Activated CD4-positive, CD25-positive, alpha-beta regulatory T cell treated with anti-CD3 and anti-CD28 coated beads, Interleukin-2, amount 50 U/mL, for 24 hours (primary cell): Measurements from ENCODE around the gene TEFM.
"Not testable (repeated sequence)": the region's sequence is repeated elsewhere in the genome, so short reads cannot be mapped to it uniquely, and the experiment has no call there.

Experiments
- ATAC-seq, 2 donors: fragments of 150-1000 bp; cut with Tn5 transposase; one replicate each; pipeline ENCODE4 v1.10.0; 2021; ENCODE audit warnings: mild to moderate bottlenecking in 1 of 2, moderate library complexity in 1 of 2

TEFM gene, protein sequence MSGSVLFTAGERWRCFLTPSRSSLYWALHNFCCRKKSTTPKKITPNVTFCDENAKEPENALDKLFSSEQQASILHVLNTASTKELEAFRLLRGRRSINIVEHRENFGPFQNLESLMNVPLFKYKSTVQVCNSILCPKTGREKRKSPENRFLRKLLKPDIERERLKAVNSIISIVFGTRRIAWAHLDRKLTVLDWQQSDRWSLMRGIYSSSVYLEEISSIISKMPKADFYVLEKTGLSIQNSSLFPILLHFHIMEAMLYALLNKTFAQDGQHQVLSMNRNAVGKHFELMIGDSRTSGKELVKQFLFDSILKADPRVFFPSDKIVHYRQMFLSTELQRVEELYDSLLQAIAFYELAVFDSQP

DNA sequence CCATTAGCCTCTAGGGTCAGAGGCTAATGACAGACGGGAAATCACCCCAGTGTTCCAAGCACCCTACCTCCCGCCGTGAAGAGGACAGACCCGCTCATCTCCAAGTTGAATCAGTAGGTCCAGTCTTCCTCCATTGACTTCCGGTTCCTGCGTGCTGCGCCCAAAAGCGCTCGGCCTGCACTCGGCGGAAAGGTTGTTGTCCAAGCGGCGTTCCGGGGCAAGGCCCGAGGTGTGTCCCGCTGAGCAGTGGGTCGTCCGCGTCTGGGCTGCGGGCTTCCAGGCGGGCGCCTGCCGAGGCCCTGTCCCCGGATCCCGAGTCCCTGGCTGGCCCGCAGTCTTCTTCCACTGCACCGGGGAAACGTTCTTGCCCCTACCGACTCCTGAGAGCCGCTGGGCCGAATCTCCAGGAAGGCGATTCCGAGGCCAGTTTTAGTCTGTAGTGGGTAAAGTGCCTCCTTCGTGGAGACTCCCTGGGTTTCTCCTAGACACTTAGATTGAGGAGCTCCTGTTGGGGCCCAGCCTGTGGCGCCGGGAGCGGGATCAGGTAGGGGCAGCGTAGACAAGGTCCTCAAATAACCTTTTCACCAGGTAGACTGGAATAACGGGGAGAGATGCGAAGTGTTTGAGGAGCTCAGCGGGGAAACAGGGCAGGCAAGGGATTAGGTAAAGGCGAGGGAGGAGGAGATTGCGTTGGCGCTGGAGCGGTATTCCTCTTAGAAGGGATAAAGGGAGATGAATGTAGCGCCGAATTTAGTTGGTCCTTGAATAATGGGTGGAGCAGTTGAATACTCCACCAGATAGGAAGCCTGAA, at the start of gene TEFM:
Gene TEFM (minus strand): TSS at position 138 of the 811 bp plus-strand sequence. CDS start 40 bp downstream, at position 98.
- ATAC-seq: peak; percentile 99

DNA sequence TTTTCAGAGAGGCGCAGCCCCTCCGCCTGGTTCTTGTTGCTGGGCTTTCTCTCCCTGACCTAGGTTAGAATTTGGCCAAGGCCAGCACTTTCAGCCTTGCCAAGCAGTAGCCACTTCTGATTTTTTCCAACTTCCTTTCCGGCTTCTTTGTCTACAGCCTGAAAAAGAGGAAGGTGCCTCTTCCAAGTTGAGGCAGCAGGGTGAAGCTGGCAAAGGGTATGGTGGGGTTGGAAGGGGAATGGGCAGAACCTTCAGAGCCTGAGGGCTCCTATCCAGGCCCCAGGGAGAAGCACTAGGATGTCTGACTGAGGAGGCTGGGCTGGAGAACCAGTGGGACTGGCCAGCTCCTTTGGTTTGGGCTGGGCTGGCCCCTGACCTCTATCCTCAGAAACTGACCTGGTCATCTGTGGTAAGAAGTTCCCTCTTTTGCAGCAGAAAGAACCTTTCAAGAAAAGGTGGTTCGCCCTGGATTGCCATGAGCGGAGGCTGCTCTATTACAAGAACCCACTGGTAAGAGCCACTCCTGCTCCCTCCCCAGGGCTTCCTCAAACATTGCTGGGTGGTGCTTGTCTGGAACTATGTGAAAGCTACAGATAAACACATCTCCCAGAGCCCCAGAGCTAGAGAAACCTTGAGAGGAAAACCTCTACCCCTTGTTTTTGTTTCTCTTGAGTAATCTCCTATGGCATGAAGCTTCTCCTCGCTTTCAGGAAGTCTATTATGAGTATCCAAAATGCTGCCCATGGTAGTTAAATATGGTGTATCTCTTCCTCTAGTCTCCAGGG, 48.2 kb upstream of the TEFM start:
- no peak for ATAC-seq

DNA sequence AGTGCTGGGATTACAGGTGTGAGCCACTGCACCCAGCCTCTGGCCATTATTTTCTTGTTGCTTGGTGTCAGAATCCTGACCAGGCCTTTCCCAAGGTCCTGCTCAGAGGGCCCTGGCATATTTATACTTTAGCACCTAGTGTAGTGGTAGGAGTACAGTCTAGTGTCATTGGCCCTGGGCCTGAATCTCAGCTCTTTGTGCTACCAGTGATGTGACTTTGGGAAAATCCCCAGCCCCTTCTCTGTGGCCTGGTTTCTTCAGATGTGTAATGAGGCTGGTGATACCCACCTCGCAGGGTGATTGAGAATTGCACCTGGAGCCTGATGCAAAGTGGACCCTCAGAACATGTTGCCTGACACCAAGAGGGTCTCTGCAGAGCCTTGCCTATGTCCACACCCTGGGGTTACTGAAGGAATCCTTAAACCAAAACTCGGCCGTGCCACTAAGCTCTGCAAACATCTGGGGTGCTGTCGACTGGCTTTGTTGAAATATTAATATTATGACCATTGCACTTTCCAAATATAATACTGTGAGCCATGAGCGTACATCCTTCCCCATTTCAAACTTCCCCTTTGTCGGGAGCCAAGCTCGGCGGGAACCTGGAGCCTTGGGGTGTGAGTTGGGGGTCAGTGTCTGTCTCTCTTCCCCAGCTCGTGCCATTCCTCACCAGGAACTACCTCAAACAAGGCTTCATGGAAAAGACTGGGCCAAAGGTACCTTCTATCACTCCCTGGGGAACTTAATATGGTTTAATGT, 46.8 kb upstream of the TEFM start:
- no peak for ATAC-seq

DNA sequence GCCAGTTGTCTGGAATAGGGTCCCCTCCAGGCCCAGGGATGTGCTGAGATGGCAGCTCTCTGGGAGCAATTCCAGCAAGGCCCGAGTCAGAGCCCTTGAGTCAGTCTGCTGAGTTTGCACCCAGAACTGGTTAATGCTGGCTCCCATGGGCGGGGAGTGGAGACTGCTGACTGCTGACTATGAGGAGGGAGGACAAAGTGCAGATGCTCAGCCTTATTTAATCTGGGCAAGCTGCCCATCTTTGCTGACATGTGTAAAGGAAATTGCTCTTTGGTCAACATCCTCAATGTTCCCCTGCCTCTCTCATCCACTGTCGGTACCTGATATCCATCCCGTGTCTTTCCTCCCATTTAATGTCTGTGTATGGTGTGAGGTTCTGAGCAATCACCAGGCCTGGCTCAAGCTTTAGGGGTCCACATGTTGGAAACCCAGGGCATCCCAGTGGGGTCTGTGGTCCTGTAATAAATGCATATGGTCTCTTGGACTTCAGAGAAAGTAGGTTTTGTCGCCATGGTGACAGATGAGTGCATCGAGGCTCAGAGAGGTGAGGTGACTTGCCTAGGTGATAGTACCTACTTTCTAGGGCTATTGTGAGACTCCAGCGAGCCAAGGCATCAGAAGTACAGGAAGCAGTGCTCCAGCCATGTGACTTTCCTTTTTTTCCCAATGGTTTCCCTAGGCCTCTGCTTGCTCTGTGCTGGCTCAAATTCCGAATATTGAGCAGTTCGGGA, 44.8 kb upstream of the TEFM start:
- ATAC-seq: no peak

DNA sequence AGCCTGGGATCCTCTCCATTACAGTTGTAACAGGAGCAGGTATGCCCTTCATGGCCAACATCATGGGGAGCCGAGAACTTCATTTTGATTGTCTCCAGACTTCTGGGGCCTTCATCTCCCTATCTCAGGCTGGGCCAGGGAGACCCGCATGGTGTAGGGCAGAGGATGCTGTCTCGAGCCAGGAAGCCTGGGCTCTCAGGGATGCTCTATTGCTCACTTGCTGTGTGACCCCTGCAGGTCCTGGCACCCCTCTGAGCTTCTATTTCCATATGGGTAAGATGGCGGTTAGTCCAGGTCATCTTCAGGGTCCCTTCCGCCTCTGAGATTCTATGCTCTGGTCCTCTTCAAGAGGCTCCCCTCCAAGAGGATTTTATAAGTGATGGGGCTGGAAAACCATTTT, 44.2 kb upstream of the TEFM start:
- ATAC-seq: no peak

DNA sequence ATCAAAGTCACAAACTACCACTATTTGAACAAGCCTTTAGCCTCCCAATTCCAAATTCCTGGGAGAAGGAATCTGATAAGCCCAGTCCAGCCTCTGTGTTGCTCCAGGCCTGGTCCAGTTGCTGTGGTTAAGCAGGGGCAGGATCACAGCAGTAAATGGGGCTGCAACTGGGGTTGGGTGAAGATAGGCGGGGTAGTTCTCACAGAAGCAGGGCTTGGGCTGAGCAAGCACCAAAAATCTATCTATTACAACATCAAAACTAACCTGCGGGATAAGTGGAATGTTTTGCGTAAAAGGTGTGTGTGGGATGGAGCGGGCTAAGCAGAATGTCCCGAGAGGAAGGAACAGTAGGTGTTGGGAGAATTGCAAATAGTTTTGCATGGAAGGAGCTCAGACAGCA, 41.8 kb upstream of the TEFM start:
- ATAC-seq: no peak

DNA sequence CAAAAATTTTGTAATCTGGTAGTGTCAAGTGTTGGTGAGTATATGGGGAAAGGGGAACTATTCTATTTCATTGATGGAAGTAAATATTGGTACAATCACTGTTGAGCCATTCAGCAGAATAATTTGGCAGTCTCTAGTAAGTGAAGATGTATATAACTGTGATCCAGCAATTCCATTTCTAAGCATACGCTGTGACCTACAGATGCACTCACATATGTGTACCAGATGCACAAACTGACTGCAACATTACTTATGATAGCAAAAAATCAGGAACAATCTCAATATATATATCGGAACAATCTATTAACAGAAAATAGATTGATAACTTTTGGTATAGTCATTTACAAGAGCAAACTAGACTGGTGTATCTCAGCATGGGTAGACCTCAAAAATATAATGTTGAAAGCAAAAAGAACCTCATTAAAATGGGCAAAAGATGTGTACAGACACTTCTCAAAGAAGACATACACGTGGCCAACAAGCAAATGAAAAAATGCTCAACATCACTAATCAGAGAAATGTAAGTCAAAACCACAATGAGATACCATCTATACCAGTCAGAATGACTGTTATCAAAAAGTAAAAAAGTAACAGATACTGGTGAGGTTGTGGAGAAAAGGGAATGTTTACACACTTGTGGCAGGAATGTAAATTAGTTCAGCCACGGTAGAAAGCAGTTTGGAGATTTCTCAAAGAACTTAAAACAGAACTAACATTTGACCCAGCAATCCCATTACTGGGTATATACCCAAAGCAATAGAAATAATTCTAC, 36.5 kb upstream of the TEFM start:
- ATAC-seq: peak in 1 of 2 donors; percentile 24

DNA sequence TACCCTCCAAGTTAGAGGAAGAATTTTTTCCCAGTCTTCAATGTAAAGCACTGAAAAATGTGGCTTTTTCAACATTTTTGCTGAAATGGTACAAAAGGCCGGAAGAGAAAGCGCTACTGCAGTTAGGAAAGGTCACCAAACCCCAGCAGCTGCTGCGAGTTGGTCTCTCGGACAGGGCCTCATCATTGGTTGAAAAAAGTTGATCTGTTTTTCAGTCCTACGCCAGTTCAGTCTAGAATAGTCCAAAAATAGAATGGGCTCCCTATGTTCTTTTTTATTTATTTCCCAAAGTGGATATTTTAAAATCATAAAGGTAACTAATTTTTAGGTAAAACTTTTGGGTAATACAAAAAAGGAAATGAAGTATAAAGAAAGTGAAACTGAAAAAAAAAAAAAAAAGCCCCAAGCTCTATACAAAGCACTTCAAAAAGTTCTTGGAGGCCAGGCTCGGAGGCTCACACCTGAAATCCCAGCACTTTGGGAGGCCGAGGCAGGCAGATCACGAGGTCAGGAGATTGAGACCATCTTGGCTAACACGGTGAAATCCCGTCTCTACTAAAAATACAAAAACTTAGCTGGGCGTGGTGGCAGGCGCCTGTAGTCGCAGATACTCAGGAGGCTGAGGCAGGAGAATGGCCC, 33.1 kb upstream of the TEFM start:
- ATAC-seq: peak; percentile 43 to 56

DNA sequence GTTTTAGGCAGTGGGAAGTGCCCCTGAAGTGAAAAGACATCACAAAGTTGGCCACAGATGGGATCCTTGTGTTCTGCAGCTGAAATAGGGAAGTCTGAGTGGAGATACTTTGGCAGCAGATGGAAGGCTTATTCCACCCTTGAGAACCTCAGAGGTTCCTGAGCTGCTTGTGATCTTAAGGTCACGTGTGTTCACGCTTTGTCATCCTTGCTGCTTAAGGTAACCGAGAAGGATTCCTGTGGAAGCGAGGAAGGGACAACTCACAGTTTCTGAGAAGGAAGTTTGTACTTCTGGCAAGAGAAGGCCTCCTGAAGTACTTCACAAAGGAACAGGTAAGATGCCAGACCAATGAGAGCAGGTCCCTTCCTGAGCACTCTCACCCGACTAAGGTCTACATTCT, 27.9 kb upstream of the TEFM start:
- ATAC-seq: no peak

DNA sequence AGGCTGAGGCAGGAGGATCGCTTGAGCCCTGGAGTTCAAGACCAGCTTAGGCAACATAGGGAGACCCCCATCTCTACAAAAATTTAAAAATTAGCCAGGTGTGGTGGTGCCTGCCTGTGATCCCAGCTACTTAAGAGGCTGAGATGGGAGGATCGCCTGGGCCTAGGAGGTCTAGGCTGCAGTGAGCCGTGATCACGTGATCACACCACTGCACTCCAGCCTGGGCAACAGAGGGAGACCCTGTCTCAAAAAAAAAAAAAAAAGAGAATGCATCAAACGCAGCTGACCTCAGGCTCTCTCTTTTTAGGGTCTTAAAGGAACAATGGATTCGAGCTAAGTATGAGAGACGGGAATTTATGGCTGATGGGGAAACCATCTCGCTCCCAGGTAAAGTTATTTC, 25.5 kb upstream of the TEFM start:
- not testable (repeated sequence) for ATAC-seq

DNA sequence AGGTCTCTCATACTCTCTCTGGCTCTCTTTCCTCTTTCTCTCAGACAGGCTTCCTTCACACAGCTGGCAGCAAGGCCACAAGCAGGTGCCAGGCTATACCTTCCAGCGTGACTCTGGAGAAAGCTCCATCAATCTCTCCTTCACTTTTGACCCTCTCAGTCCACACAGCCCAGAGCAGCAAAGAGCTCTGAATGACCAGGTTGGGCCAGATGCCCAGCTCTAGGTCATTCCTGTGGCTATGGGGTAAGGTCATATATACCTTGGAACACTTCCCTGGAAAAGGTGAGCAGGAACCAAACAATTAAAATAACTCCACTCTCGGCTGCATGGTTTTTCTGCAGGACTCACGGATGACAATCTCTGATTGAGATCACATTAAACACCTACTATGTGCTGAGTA, 24.5 kb upstream of the TEFM start:
- ATAC-seq: no peak

DNA sequence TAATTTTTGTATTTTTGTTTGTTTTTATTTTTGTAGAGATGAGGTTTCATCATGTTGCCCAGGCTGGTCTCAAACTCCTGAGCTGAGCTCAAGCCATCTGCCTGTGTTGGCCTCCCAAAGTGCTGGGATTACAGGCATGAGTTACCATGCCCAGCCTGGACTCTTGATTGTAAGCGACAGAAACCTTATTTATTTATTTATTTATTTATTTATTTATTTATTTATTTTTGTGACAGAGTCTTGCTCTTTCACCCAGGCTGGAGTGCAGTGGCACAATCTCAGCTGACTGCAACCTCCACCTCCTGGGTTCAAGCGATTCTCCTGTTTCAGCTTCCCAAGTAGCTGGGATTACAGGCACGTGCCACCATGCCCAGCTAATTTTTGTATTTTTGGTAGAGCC, 23.8 kb upstream of the TEFM start:
- ATAC-seq: not testable (repeated sequence)

DNA sequence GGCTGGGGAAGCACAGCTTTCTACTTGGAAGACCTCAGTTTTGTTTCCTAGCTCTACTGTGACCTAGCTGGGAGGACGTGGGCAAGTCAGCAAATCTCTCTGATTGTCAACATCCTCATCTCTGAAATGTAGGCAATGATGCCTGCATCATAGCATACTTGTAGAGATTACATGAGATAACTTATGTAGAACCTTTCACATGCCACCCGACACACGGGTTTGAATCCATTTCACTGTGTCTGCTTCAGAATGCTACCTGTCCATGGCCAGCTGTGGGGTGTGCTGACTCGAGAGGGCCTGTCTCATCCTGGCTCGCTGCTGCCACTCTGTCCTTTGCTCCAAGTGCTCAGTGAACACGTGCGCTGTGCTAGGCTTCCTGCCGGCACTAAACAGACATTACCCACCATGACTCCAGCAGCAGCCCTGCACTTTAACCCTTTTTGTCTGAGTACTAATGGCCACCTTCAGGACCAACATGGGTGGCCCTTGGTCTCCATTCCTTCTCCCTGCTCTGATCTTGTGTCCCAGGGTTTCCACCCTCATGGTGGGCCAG, 23.1 kb upstream of the TEFM start:
- ATAC-seq: no peak

DNA sequence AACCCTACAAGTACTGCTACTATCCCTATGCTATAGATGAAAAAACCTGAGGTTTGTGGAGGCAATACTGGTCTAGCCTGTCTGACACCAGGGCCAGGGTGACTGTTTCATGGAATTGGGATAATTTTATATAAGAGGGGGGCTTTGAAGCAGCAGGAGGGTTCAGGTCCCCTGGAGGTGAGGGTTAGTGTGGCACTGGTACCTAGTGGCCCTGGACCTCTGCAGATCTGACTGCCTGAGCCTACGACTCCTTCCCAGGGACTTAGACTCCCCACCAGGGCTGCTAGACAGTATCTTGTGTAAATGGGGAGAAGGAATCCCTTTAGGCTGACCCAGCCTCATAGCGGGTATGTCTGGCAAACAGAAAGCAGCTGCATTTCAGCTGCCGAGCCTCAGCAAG, 22.5 kb upstream of the TEFM start:
- no peak for ATAC-seq

DNA sequence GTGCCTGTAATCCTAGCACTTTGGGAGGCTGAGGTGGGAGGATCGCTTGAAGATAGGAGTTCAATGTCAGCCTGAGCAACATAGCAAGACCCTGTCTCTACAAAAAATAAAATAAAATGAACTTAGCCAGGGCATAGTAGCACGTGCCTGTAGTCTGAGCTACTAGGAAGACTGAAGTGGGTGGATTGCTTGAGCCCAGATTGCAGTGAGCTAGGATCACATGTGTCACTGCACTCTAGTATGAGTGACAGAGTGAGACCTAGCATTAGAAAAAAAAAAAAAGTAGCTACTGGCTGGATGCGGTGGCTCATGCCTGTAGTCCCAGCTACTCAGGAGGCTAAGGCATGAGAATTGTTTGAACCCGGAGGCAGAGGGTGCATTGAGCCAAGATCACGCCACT, 21.7 kb upstream of the TEFM start:
- no peak for ATAC-seq

DNA sequence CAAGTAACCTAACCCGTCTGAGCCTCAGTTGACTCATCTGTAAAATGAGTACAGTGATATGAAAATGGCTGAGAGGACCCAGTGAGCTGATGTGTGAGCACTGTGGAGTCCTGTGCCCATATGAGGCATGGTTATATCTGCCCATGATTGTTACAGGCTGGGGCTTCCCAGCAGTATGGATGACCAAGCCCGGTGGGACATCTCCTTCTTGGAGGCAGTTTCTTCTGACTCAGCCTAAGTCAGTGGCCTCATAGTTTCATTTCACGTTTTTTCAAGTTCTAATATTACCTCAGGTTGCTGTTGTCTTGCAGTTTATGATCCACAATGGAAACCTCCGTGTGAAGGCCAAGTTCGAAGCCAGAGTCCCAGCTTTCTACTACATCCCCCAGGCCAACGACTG, 20.5 kb upstream of the TEFM start:
- ATAC-seq: no peak

DNA sequence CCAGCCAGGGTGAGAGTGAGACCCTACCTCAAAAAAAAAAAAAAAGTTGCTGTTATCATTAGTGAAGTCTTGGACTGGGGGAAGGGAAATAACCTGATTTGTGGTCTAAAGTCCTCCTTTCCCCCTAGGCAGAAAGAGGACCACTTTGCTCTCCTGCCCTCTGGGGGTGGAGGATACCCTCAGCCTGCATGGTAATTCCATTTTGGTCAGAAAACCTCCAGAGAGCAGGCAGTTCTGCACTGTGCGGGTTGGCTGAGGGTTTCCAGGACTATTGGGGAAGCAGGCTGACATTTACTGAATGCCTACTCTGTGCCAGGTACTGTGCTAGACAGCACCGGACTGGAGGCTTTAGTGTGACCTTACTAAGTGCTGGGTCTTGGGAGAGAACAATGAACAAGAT, 18.3 kb upstream of the TEFM start:
- ATAC-seq: no peak

DNA sequence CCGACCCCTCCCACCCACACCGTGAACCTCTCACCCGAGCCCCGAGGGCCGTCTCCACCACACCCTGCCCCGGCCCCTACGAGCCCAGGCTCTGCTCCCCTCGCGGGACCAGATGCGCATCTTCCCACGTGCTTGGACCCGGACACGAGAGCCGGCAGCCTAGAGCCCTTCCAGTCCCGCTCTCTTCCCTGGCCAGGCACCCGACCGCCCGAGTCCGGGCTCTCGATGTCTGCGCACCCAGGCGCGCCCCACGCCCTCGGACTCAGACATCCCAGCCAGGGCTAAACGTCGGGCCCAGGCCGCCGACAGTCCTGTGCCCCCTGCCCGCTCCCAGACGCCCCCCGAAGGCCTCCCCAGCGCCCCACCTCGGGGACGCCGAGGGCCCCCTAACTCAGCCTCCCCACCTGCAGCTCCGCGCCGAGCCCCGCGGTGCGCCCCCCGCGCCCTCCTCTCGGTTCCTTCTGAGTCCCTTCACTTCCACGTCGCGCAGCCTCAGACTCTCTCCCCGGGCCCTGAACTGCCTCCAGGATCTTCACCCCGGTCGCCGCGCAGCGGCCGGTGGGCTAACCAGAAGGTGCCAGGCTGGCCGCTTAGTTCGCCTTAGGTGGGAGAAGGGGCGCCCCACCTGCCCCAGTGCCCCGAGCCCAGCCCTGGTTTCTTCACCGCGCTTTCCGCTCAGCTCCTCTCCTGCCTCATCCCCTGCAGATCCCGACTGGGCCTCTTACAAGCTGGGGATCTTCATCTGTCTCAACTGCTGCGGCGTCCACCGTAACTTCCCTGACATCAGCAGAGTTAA, 16.4 kb upstream of the TEFM start:
- ATAC-seq: peak; percentile 30 to 32

DNA sequence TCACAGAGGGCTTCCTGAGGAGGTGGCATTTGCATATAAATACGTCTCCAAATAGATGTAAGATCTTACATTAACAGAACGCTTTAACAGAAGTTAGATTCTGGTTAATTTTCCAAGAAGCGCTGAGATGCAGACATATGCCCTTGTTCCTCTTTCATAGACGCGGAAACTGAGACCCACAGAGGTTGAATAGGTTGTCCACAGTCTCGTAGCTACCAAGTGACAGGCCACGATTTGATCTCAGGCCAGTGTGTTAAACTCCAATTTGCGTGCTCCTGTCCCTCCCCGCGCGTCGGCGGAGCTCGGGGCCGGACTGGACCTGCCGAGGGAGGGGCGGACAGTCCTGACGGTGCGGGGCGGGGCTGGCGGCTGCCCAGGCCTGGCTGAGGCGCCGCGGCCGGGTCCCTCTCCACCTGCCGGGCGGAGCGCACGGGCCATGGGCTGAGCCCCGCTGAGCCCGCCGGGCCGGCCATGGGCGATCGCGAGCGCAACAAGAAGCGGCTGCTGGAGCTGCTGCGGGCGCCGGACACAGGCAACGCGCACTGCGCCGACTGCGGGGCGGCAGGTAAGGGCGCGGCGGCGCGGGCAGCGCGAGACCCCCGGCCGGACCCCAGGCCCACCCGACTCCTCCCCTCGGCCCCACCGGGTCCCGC, 15.6 kb upstream of the TEFM start, which contains the start of gene ADAP2:
Gene ADAP2 (plus strand): TSS at position 402 of the 653 bp plus-strand sequence. CDS start 70 bp downstream, at position 472.
- ATAC-seq: peak; percentile 13 to 48
